IMR-90 (cell line): Measurements from ENCODE around the gene GPAM. TPM values are rescaled to one million over a fixed set of nuclear protein-coding genes. Genes with fewer than 3 reads are reported as not detected.

Experiments
- ATAC-seq: fragments of 200-7000 bp; cut with Tn5 transposase; 2 replicates; pipeline ENCODE4 v1.9.1; 2020; ENCODE audit warnings: low read depth, mild to moderate bottlenecking, moderate library complexity
- BruUV-seq: library from RNA; stranded (reverse); fragments of 400-500 nt; replicated peaks from 2 replicates; lab custom pipeline; 2021; lab: Mats Ljungman, UMichigan
- CTCF ChIA-PET: fragments of 300-600 bp; formaldehyde crosslinking; extraction: SDS; loops from one replicate; lab custom pipeline; 2021; ENCODE audit warnings: antibody characterized with exemption; lab: Yijun Ruan, JAX
- POLR2A ChIA-PET: fragments of 300-600 bp; sonication (Branson Sonifier 250); formaldehyde crosslinking; loops from one replicate; lab custom pipeline; 2022; ENCODE audit warnings: antibody characterized with exemption; ENCODE audit not compliant: unreplicated experiment; lab: Charles Lee
- DNase-seq: peaks from one replicate; pipeline ENCODE4 v3.0.0; 2013
- H2AFZ ChIP-seq: replicated peaks from 2 replicates; pipeline ENCODE3; 2013; ENCODE audit warnings: low read length, mild to moderate bottlenecking; ENCODE audit not compliant: poor library complexity
- H2AK5ac ChIP-seq: 2 replicates; pipeline ENCODE4 v1.6.1; 2013; ENCODE audit warnings: low read depth, low read length, inconsistent platforms
- H2AK9ac ChIP-seq: replicated peaks from 2 replicates; pipeline ENCODE3; 2013; ENCODE audit warnings: mild to moderate bottlenecking, low read depth, low read length, moderate library complexity; ENCODE audit not compliant: poor library complexity
- H2BK120ac ChIP-seq: 2 replicates; pipeline ENCODE4 v1.6.1; 2013; ENCODE audit warnings: low read depth, low read length, inconsistent platforms
- H2BK15ac ChIP-seq: 3 replicates; pipeline ENCODE4 v1.6.1; 2013; ENCODE audit warnings: low read depth, low read length, inconsistent platforms
- H2BK20ac ChIP-seq: 2 replicates; pipeline ENCODE4 v1.6.1; 2013; ENCODE audit warnings: low read depth, mild to moderate bottlenecking, inconsistent platforms, low read length, moderate library complexity
- H2BK5ac ChIP-seq: 2 replicates; pipeline ENCODE4 v1.6.1; 2013; ENCODE audit warnings: mild to moderate bottlenecking, low read depth, low read length, inconsistent platforms; ENCODE audit not compliant: poor library complexity, severe bottlenecking
- H3K14ac ChIP-seq: replicated peaks from 2 replicates; pipeline ENCODE4 v1.6.1; 2013; ENCODE audit warnings: low read depth, low read length, inconsistent platforms
- H3K18ac ChIP-seq: 2 replicates; pipeline ENCODE4 v1.6.1; 2013; ENCODE audit warnings: low read depth, low read length, control low read depth
- H3K23ac ChIP-seq: 2 replicates; pipeline ENCODE4 v1.6.1; 2013; ENCODE audit warnings: low read depth, low read length, inconsistent platforms
- H3K27ac ChIP-seq: 2 replicates; pipeline ENCODE4 v1.5.1; 2013; ENCODE audit warnings: mild to moderate bottlenecking, control low read depth, low read length; ENCODE audit not compliant: insufficient read depth
- H3K27me3 ChIP-seq: 2 replicates; pipeline ENCODE4 v1.6.1; 2013; ENCODE audit warnings: low read length; ENCODE audit not compliant: control insufficient read depth, insufficient read depth
- H3K36me3 ChIP-seq: 2 replicates; pipeline ENCODE4 v1.6.1; 2013; ENCODE audit warnings: low read length, mixed read lengths; ENCODE audit not compliant: control insufficient read depth, insufficient read depth
- H3K4ac ChIP-seq: 2 replicates; pipeline ENCODE4 v1.6.1; 2013; ENCODE audit warnings: low read depth, low read length, inconsistent platforms
- H3K4me1 ChIP-seq: 2 replicates; pipeline ENCODE4 v1.6.1; 2013; ENCODE audit warnings: low read length, mixed read lengths; ENCODE audit not compliant: control insufficient read depth, insufficient read depth
- H3K4me2 ChIP-seq: 2 replicates; pipeline ENCODE4 v1.6.1; 2013; ENCODE audit warnings: low read depth, mild to moderate bottlenecking, control low read depth, low read length, moderate library complexity
- H3K4me3 ChIP-seq: 2 replicates; pipeline ENCODE4 v1.5.1; 2013; ENCODE audit warnings: low read depth, mild to moderate bottlenecking, control low read depth, low read length, moderate library complexity; ENCODE audit not compliant: insufficient read depth
- H3K56ac ChIP-seq: 2 replicates; pipeline ENCODE4 v1.6.1; 2013; ENCODE audit warnings: low read length, inconsistent platforms; ENCODE audit not compliant: insufficient read depth; ENCODE audit errors: extremely low read depth
- H3K79me1 ChIP-seq, 2 experiments: 2 replicates each; pipeline ENCODE4 v1.6.1; 2013; ENCODE audit warnings: low read length in 2 of 2, inconsistent platforms in 1 of 2, low read depth in 1 of 2
- H3K9ac ChIP-seq: 2 replicates; pipeline ENCODE4 v1.6.1; 2013; ENCODE audit warnings: low read depth, low read length, control low read depth
- H3K9me1 ChIP-seq: 2 replicates; pipeline ENCODE4 v1.6.1; 2013; ENCODE audit warnings: low read length, inconsistent platforms; ENCODE audit not compliant: insufficient read depth
- H3K9me3 ChIP-seq: 2 replicates; pipeline ENCODE4 v1.6.1; 2013; ENCODE audit warnings: low read length; ENCODE audit not compliant: control insufficient read depth, insufficient read depth
- H4K20me1 ChIP-seq: 2 replicates; pipeline ENCODE4 v1.6.1; 2013; ENCODE audit warnings: low read length, inconsistent platforms; ENCODE audit not compliant: insufficient read depth
- H4K5ac ChIP-seq: 2 replicates; pipeline ENCODE4 v1.6.1; 2013; ENCODE audit warnings: mild to moderate bottlenecking, low read depth, low read length, control low read depth
- H4K8ac ChIP-seq, 2 experiments: 2 replicates each; pipeline ENCODE4 v1.6.1; 2013; ENCODE audit warnings: low read depth in 2 of 2, low read length in 2 of 2, control low read depth in 1 of 2, inconsistent platforms in 1 of 2
- H4K91ac ChIP-seq: 2 replicates; pipeline ENCODE4 v1.6.1; 2013; ENCODE audit warnings: low read depth, low read length, inconsistent platforms; ENCODE audit not compliant: insufficient read depth
- MXI1 ChIP-seq: IDR thresholded peaks from 2 replicates; pipeline ENCODE4 v1.6.1; 2012; ENCODE audit warnings: low read depth, mild to moderate bottlenecking, low read length, moderate library complexity, borderline replicate concordance
- RAD21 ChIP-seq: IDR thresholded peaks from 2 replicates; pipeline ENCODE4 v1.6.1; 2012; ENCODE audit warnings: low read length, improper control_type of control experiment
- USF2 ChIP-seq: fragments of 150-350 bp; IDR thresholded peaks from 2 replicates; pipeline ENCODE4 v1.6.1; 2017; ENCODE audit warnings: mild to moderate bottlenecking, antibody characterized with exemption, low read length, low read depth
- WGBS, 2 experiments: methylation state at CpG; one replicate each; pipeline versions ENCODE4 v1.1.5 to v1.1.7; 2013; ENCODE audit warnings: missing lambda C conversion rate in 2 of 2; ENCODE audit not compliant: insufficient read length in 1 of 2; ENCODE audit errors: extremely low coverage in 2 of 2; 5-methylcytosine and 5-hydroxymethylcytosine counted together
- dilution Hi-C: fragments of 300-500 bp; cut with HindIII; formaldehyde crosslinking; loops from one replicate; pipeline ENCODE4 v1.14.3; 2018; ENCODE audit warnings: low sequenced_read_pairs; ENCODE audit not compliant: unreplicated experiment
- in situ Hi-C: fragments of 300-500 bp; cut with MboI; formaldehyde crosslinking; loops from 3 replicates; pipeline ENCODE4 v1.14.3; 2019; ENCODE audit warnings: low sequenced_read_pairs, inconsistent platforms, mixed read lengths
- intact Hi-C: fragments of 100-400 bp; cut with micrococcal nuclease; formaldehyde crosslinking; loops from 2 replicates; pipeline ENCODE4 v1.10.0; 2022
- polyA plus RNA-seq, 3 experiments: library from polyadenylated mRNA; depleted of rRNA; stranded (reverse); fragments of >200 nt; gene quantifications; 2 replicates each; pipeline ENCODE4 v1.2.3, GENCODE V29; 2012; ENCODE audit warnings: low replicate concordance in 1 of 3
- total RNA-seq: library from RNA; depleted of rRNA; stranded (reverse); fragments of >200 nt; gene quantifications from 2 replicates; pipeline ENCODE4 v1.2.3, GENCODE V29; 2012

The GPAM gene
- total and polyA plus RNA-seq, 2 of the 4 experiments (the other 2 are of a cell fraction) = 3.5 to 11.5 TPM

GRCh38 chr10:112131996-112132395 lies 51.6 kb downstream of the GPAM start:
- Histone ChIP-seq H2BK20ac (no peak overlapping the region), H4K20me1 (no peaks in the 10 kb centered on the region), H3K4me1 (no peaks in the 10 kb centered on the region), H3K27me3 (no peaks in the 10 kb centered on the region; the same call in 1 of the 2 replicates), H4K5ac (no peak overlapping the region), H3K36me3 (no peaks in the 10 kb centered on the region), H3K4me3 (no peak overlapping the region), H3K9ac (no peak overlapping the region), H3K4me2 (no peak overlapping the region), H3K9me3 (no peaks in the 10 kb centered on the region), H4K91ac (no peak overlapping the region), H3K4ac (no peak overlapping the region), H3K56ac (no peak overlapping the region), H2BK120ac (no peak overlapping the region), H2AK5ac (no peak overlapping the region), H3K27ac (no peak overlapping the region), H4K8ac (no peak overlapping the region), H2AFZ (no peak overlapping the region), H2BK5ac (no peak overlapping the region), H3K23ac (no peak overlapping the region), H3K14ac (no peak overlapping the region), H3K9me1 (no peaks in the 10 kb centered on the region), H3K18ac (no peak overlapping the region), H2BK15ac (no peak overlapping the region), H3K79me1 (no peaks in the 10 kb centered on the region), H2AK9ac (no peak overlapping the region)
- POLR2A ChIA-PET = no interaction called here
- 33% methylated on average over 1 of the region's 3 CpGs; no CpG with 5 or more reads in 1 of the 2 experiments for WGBS, 2 experiments
- TF ChIP-seq MXI1 (no peak), RAD21 (no peak), USF2 (no peak)
- dilution Hi-C loops = no loop called here
- DNase-seq (no peak), ATAC-seq (no peak)
- in situ Hi-C loops = loop anchor here (10.0 to 25.0 kb wide), 4 partner anchors 183 to 1820 kb away; partner anchors contain the start of gene SMNDC1
- BruUV-seq = no TSS peak
- intact Hi-C loops = no loop called here
- CTCF ChIA-PET = no interaction called here
